ENCODE measurements around the gene ATP2C1.
A peak's percentile ranks its signal among the peaks of the same experiment; 100 is the strongest.
"Not testable (repeated sequence)": the region's sequence is repeated elsewhere in the genome, so short reads cannot be mapped to it uniquely, and the experiment has no call there.

ATP2C1 gene

GRCh38 chr3:130893376-130894129, at the start of gene ATP2C1:
Gene ATP2C1 (plus strand): TSS chr3:130894084. CDS start chr3:130894770, 686 bp downstream.
- peak; percentile 65 for DNase-seq (ENCODE audit: low read depth, low spot score)

DNA sequence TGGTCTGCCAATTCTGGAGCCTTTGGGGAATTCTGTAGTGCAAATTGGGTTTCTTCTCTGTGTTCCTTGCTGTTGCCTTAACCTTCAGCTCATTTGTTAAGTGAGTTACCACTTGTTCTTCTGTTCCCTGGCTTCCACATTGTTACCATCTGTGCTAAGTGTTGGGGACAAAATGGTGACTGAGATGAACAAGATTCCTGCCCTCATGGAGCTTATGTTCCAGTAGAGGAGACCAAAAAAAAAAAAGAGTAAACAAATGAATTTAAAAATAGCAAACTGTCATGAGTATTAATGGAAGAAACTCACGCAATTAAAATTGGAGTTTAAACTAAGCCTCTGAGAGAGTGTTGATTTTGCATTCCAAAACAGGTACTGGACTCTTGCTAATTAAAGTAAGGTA, 49.4 kb upstream of the ATP2C1 start:
- DNase-seq (ENCODE audit: low read depth, low spot score) = no peak

- no peak for DNase-seq (ENCODE audit: low read depth, low spot score)
These were observed 47.7 kb upstream of the ATP2C1 start for GRCh38 chr3:130846181-130846580.

- no peak for DNase-seq (ENCODE audit: low read depth, low spot score)
These were observed 44.8 kb upstream of the ATP2C1 start for GRCh38 chr3:130849091-130849552.

DNA sequence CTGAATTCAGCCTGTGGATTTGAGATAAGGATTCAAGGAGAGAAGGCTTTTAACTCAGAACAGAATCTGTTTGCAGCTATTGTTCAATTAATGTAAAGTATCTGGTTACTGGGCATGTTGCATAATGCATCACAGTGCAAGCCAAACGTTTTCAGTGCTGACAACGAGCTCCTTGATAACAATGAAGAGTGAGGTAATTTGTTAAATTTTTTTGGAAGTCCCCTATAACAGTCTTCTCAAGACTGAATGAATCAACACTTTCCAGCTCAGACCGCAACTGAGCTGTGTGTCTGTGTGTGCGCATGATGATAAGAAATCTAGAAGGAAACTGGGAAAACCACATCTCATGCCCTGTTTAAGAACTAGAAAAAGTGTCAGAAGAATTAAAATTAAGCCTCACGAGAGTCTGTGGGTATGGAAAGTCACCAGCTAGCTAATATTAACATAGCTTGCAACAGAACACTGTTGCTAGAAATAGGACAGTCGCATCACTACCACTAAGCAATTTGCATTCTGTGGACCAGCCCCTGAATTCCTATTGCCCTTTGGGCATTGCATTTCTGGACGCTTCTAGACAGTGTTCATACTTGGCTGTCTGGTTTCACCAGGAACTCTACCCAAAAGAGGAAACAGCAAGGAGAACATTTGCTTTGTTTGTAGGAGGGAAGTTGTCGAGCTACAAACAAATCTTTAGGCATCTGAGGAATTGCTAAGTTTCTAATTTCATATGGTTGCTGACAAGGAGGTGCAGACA, 43.7 kb upstream of the ATP2C1 start:
- no peak for DNase-seq (ENCODE audit: low read depth, low spot score)

DNA sequence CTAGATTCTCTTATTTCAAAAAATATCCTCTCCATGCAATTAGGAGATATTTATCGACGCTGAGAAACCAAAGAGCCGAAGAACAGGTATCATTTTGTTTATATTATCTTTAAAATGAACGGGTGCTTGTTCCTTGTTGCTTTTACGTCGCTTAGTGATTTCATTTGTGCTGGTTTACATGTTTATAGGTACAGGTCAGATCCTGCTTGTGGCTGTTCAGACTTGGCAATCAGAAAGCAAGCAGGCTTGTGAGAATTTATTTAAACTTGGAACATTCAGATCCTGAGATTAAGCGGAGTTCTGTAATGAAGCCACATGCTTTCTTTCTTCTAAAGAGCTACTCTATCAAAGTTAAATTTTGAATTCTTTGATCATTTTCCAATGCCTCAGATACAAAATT, 43.0 kb upstream of the ATP2C1 start:
- no peak for DNase-seq (ENCODE audit: low read depth, low spot score)

GRCh38 chr3:130851277-130851676, 42.6 kb upstream of the ATP2C1 start:
- no peak for DNase-seq (ENCODE audit: low read depth, low spot score)

GRCh38 chr3:130853581-130853980, 40.3 kb upstream of the ATP2C1 start:
- DNase-seq (ENCODE audit: low read depth, low spot score) = no peak

DNA sequence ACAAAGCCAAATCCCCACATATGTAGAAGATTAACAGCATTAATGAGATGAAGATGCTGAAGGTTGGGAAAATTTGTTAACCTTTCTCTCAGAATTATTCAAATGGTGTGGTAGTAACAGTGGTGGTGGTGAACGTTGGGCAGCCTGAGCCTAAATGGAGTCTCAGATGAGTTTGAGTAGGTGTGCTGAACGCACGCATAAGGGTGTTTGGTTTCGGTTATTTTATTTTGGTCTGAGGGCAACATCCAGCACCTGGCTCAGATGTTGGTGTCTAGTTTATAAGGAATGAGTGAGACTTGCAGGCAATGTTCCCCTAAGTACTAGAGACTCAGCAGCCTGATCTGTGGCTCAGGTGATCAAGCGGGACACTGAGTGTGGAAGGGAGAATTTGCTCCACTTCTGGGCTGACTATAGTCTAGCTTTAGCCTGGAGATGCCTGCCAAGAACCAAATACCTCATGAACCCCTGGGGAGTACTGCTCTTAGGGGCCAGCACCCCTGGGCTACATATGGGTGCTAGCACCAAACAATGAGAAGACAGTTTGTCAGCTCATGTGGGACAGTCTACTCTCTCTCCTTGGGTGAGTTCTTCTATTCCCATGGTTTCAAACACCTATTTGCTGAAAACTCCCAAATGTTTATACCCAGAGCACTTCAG, 39.5 kb upstream of the ATP2C1 start:
- no peak for DNase-seq (ENCODE audit: low read depth, low spot score)

GRCh38 chr3:130857336-130858026, 36.4 kb upstream of the ATP2C1 start:
- DNase-seq (ENCODE audit: low read depth, low spot score) = no peak

GRCh38 chr3:130862130-130862529, 31.8 kb upstream of the ATP2C1 start:
- not testable (repeated sequence) for DNase-seq (ENCODE audit: low read depth, low spot score)

DNA sequence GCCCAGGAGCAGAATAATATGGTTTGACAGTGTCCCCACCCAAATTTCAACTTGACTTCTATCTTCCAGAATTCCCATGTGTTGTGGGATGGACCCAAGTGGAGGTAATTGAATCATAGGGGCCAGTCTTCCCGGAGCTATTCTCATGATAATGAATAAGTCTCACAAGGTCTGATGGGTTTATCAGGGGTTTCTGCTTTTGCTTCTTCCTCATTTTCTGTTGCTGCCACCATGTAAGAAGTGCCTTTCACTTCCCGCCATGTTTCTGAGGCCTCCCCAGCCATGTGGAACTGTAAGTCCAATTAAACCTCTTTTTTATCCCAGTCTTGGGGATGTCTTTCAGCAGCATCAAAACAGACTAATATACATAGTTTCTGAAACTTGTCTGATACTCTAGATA, 28.4 kb upstream of the ATP2C1 start:
- DNase-seq (ENCODE audit: low read depth, low spot score) = no peak

DNA sequence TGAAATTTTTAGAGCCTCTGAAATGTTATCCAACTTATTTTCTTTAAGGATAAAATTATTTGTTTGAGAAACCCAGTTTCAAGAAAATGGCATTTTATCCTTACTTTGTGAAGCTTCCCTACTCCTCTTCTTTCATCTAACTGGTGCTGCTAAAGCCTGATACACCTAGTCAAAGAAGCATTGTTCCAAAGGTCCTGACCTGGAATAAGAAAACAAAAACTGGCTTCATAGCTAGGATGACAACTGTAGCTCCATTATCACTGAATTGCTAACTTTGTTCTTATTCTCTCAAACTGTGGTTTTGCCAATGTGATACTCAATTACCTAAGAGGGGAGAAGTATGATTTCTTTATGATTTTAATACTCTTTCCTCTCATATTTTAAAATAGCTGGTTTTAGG, 27.6 kb upstream of the ATP2C1 start:
- no peak for DNase-seq (ENCODE audit: low read depth, low spot score)

GRCh38 chr3:130870423-130870822, 23.5 kb upstream of the ATP2C1 start:
- no peak for DNase-seq (ENCODE audit: low read depth, low spot score)

- DNase-seq (ENCODE audit: low read depth, low spot score) = no peak
These were observed 17.3 kb upstream of the ATP2C1 start for GRCh38 chr3:130876594-130876993.

DNA sequence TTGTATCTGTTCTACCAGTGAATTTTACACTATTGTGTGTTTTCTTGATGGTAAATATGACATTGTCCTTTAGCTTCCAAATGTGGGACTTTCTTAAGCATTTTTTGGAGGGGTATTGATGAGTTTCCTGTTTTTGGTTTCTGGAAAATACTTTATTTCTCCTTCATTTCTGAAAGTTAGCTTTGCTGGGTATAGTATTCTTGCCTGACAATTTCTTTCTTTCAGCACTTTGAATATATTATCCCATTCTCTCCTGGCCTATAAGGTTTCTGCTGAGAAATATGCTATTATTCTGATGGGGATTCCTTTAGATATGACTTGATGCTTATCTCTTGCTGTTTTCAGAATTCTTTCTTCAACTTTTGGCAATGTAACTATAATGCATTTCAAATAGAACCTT, 15.4 kb upstream of the ATP2C1 start:
- no peak for DNase-seq (ENCODE audit: low read depth, low spot score)

- DNase-seq (ENCODE audit: low read depth, low spot score) = no peak
These were observed 4.4 kb upstream of the ATP2C1 start for GRCh38 chr3:130889416-130889946.

- no peak for DNase-seq (ENCODE audit: low read depth, low spot score)
These were observed 1.0 kb upstream of the ATP2C1 start for GRCh38 chr3:130892759-130893375.

- no peak for DNase-seq (ENCODE audit: low read depth, low spot score)
These were observed 474 bp downstream of the ATP2C1 start for GRCh38 chr3:130894130-130894985.

- no peak for DNase-seq (ENCODE audit: low read depth, low spot score)
These were observed 1.0 kb downstream of the ATP2C1 start for GRCh38 chr3:130894986-130895280.
